GM12872 (cell line): Measurements from ENCODE around the gene MEIS1.

ENCODE experiments used
- CTCF ChIP-seq: IDR thresholded peaks from 3 replicates; pipeline ENCODE4 v1.5.1; 2011; ENCODE audit warnings: low read depth, mild to moderate bottlenecking, low read length, moderate library complexity; ENCODE audit not compliant: insufficient read depth

The MEIS1 gene

GRCh38 chr2:66497431-66498288 is 62.7 kb downstream of the MEIS1 start:
- TF ChIP-seq CTCF: no peak

- TF ChIP-seq CTCF: no peak
Observed at GRCh38 chr2:66498289-66498975, 63.5 kb downstream of the MEIS1 start.

- no peak for TF ChIP-seq CTCF
Observed at GRCh38 chr2:66501267-66501666, 66.3 kb downstream of the MEIS1 start.

- no peak for TF ChIP-seq CTCF
Observed at GRCh38 chr2:66506265-66506664, 71.3 kb downstream of the MEIS1 start.

- TF ChIP-seq CTCF: no peak
Observed at GRCh38 chr2:66507673-66508201, 72.8 kb downstream of the MEIS1 start.

- no peak for TF ChIP-seq CTCF
Observed at GRCh38 chr2:66508484-66509071, 73.7 kb downstream of the MEIS1 start.

- no peak for TF ChIP-seq CTCF
Observed at GRCh38 chr2:66509326-66509811, 74.4 kb downstream of the MEIS1 start.
